SK-N-SH (cell line): Measurements from ENCODE around the gene WDR91. TPM values are rescaled to one million over a fixed set of nuclear protein-coding genes. Genes with fewer than 3 reads are reported as not detected.

ENCODE experiments used
- GATA2 ChIP-seq: sonication (generic); formaldehyde crosslinking; IDR thresholded peaks from 2 replicates; pipeline ENCODE4 v1.5.0; 2020; ENCODE audit warnings: mild to moderate bottlenecking, missing genetic modification reagents
- NFIC ChIP-seq: IDR thresholded peaks from 2 replicates; pipeline ENCODE4 v1.4.0; 2012; ENCODE audit warnings: borderline replicate concordance
- RAD21 ChIP-seq: IDR thresholded peaks from 2 replicates; pipeline ENCODE4 v1.6.1; 2012; ENCODE audit warnings: mild to moderate bottlenecking, low read length
- RFX5 ChIP-seq: IDR thresholded peaks from 2 replicates; pipeline ENCODE4 v1.6.1; 2012; ENCODE audit warnings: mild to moderate bottlenecking, improper control_type of control experiment, low read length
- polyA plus RNA-seq, 3 experiments: library from polyadenylated mRNA; depleted of rRNA; stranded (reverse); fragments of >200 nt; gene quantifications; 2 replicates each; pipeline ENCODE4 v1.2.3, GENCODE V29; 2012
- small RNA-seq, 7 experiments: library from RNA; depleted of rRNA; stranded (forward); fragments of <200 nt; gene quantifications; one replicate each; pipeline ENCODE3, GENCODE V24; 2012
- TF ChIP-seq, protein P1 (sequence below): IDR thresholded peaks from 2 replicates; pipeline ENCODE4 v1.4.0; 2012; ENCODE audit warnings: low read depth, borderline replicate concordance

WDR91 gene
- polyA plus RNA-seq, 1 of the 3 experiments (the other 2 are of a cell fraction): 8.4 TPM

DNA sequence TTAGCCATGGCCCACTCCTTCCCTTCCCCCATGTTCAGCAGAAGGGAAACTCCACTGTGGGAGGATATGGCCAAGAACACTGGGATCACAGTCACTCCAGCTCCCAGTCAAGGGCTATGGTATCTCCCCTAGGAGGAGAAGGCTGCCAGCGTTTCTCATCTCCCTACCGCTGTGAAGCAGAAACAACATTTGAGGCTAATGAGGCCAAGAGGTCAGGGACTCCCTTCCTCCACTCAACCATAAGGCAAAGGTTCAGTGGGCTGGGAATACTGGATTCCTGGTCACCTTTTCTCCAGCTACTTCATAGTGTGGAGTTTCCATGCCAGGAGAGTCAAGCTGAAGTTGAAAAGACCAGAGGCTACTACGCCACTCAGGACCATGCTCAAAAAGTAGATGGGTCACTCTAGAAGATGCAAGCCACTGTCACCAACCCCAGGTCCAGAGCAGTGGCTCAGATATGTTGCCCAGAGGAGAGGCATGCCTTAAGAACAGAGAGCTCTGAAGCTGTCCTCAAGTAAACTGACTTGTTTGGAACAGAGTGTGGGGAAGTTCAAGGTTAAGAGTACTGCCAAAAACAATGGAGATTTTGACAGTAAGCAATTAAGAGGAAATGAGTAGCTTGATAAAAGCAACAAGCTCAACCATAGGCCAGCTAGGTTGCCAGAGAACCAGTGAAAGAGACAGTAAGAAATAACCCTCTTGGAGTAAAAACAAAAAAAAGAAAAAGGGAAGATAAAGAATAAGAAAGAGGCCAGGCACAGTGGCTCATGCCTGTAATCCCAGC, 67.2 kb downstream of the WDR91 start (continued):
- TF ChIP-seq, protein P1, sequence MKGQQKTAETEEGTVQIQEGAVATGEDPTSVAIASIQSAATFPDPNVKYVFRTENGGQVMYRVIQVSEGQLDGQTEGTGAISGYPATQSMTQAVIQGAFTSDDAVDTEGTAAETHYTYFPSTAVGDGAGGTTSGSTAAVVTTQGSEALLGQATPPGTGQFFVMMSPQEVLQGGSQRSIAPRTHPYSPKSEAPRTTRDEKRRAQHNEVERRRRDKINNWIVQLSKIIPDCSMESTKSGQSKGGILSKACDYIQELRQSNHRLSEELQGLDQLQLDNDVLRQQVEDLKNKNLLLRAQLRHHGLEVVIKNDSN: no peak
- TF ChIP-seq GATA2 (CRISPR knock-in tag) (no peak), RFX5 (no peak), NFIC (no peak), RAD21 (no peak)

Small RNAs within 50 kb of the gene (small RNA-seq; reads per million reads assigned to genes)
- gene MIR6509: 0 to 6.2 (median 0) reads per million in 7 experiments

Other genes starting within 250 kb of the WDR91 start
- 0.35 and 0.91 TPM in 2 replicates for gene AGBL3, start 225.0 kb downstream of the WDR91 start, polyA plus RNA-seq (2012; rRNA removed)
- gene TMEM140, start 63.5 kb downstream of the WDR91 start, polyA plus RNA-seq (2012; rRNA removed): 0.10 and 0.12 TPM in 2 replicates
- 53.4 and 60.6 TPM in 2 replicates for gene CYREN, start 40.8 kb downstream of the WDR91 start, polyA plus RNA-seq (2012; rRNA removed)
- gene STRA8, start 22.3 kb upstream of the WDR91 start, polyA plus RNA-seq (2012; rRNA removed): not detected in 2 replicates